RWPE1 (cell line): ENCODE data around the gene SPRED2.

Experiments
- CTCF ChIA-PET: fragments of 350-600 bp; sonication (Branson Sonifier 250); formaldehyde crosslinking; extraction: SDS; loops from one replicate; lab custom pipeline; 2021; lab: Yijun Ruan, JAX
- POLR2A ChIA-PET: fragments of 400-600 bp; formaldehyde crosslinking; extraction: SDS; loops from one replicate; lab custom pipeline; 2020; ENCODE audit warnings: antibody characterized with exemption; ENCODE audit not compliant: low non-redundant PET; lab: Yijun Ruan, JAX
- DNase-seq: peaks from one replicate; pipeline ENCODE4 v3.0.0; 2012; ENCODE audit warnings: low spot score
- H3K27ac ChIP-seq: fragments of 450-650 bp; 2 replicates; pipeline ENCODE4 v1.5.1; 2017
- TF ChIP-seq, protein P1 (sequence below): fragments of 450-650 bp; conservative IDR thresholded peaks from 2 replicates; pipeline ENCODE4 v1.5.1; 2017; ENCODE audit warnings: low read depth, mild to moderate bottlenecking

The SPRED2 gene

DNA sequence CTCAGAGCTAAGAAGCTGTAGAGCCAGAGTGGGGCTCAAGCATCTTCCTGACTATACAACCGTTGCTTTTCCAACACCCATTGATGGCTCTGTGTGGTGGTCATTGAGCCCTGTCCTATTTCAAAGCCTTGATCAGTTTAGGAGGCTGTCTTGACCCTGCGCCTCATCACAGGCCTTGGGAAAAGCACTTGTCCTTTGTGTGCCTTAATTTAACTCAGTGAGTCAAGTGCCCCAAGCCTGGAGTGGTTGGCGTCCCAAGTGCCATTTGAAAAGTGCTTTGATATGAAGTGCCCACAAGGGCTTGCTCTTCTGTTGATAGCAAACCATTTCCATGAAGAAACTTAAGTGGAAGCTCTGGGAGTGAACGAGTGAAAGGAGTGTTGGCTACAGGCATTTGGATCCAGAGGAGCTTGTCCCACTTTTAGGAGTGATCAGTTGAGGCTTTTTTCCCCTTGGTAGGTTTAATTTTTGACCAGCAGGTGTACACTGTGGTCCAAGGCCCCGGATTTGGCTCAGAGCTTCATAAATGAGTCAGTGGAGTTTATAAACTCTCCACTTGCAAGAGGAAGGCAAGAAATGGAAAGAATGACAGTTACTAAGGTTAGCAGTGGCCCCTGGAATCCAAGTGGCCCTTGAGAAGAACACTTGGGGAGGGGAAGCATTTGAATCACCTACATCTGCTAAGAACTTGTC, 154.5 kb downstream of the SPRED2 start:
- ChIA-PET CTCF (interaction anchor here (0.5 kb wide), 1 partner anchor 333 kb away, joined by 5 read pairs; no protein-coding TSS in a partner anchor), POLR2A (interaction anchor here (0.6 kb wide), 1 partner anchor 30 kb away, joined by 7 read pairs; no protein-coding TSS in a partner anchor)
- TF ChIP-seq, protein P1, sequence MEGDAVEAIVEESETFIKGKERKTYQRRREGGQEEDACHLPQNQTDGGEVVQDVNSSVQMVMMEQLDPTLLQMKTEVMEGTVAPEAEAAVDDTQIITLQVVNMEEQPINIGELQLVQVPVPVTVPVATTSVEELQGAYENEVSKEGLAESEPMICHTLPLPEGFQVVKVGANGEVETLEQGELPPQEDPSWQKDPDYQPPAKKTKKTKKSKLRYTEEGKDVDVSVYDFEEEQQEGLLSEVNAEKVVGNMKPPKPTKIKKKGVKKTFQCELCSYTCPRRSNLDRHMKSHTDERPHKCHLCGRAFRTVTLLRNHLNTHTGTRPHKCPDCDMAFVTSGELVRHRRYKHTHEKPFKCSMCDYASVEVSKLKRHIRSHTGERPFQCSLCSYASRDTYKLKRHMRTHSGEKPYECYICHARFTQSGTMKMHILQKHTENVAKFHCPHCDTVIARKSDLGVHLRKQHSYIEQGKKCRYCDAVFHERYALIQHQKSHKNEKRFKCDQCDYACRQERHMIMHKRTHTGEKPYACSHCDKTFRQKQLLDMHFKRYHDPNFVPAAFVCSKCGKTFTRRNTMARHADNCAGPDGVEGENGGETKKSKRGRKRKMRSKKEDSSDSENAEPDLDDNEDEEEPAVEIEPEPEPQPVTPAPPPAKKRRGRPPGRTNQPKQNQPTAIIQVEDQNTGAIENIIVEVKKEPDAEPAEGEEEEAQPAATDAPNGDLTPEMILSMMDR: no peak
- no peak for DNase-seq
- no peak overlapping the region for H3K27ac ChIP-seq

DNA sequence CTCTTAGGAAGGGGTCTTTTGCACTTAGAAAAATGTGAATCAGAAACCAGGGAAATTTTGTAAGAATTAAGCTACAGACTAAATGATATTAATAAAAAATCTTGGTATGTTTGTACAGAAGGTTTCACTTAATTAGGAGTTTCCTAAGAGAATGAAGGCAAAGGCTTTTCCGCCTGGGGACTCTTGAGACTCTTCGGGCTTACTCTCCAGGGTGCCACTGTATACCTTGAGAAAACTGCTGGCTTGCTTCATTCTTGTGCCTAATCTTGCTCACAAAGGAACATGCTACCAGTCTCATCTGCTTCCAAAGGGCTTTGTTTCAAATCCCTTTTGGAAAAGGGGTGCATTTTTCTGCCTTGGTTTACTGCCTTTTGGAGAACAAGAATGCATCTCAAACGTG, 155.3 kb downstream of the SPRED2 start:
- POLR2A ChIA-PET: interaction anchor here (0.6 kb wide), 2 partner anchors 30 to 343 kb away, joined by 7 to 8 read pairs; no protein-coding TSS in a partner anchor
- H3K27ac ChIP-seq: no peak overlapping the region
- TF ChIP-seq, protein P1: no peak
- CTCF ChIA-PET: interaction anchor here (0.6 kb wide), 1 partner anchor 155 kb away, joined by 4 read pairs; no protein-coding TSS in a partner anchor
- DNase-seq: no peak

DNA sequence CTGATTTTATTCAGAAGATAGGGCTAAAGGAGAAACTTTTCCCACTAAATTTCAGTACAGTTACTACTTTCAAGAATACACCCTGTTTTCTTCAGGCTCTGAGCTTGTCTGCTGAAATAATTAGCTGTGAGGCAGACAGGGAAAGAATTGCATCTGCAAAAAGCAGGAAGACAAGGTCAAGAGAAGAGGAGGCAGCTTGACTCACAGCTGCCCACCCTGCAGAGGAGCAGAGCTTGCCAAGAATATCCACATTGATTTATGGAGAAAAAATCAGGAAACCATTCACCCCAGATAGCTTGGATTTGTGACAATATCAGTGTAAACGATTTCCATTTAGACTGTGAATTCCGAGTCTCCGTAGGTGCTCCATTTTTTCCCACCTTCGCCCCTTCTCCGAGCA, 155.8 kb downstream of the SPRED2 start:
- ChIA-PET CTCF (interaction anchor here (0.6 kb wide), 1 partner anchor 155 kb away, joined by 4 read pairs; no protein-coding TSS in a partner anchor), POLR2A (interaction anchor here (0.6 kb wide), 1 partner anchor 344 kb away, joined by 8 read pairs; no protein-coding TSS in a partner anchor)

DNA sequence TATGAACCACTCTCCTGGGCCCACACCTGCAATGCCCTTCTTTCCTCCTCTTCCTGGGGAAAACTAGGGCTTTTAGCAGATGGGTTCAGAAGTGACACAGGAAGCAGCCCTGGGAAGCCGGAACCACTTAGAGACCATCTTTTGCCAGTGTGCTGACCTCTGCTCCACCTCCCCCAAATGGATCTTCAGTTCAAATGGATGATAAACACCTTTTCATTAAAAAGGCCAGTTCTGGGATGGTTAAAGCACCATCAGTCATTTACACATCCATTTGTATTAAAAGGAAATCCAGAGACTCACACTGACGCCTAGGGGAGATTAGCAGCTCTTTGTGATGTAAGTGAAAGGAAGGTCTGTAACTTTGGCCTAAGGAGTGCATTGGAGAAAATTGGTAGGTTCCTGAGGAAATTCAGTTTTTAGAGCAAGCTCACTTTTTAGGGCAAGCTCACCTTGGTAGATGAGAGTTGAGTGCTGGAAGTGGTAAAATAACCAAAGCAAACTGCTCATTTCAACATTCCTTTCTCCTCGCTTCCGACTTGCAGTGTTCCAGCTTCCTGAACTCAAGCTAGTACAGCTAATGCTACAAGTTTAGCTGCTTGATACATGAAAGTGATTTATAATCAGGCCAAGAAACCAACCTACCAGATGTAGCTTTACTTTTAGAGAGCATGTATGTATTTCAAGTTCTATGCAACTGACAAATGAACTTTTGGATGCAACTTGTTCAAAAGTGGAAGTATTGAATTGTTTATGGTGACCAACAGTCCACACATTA, 157.1 kb downstream of the SPRED2 start:
- no peak overlapping the region for H3K27ac ChIP-seq
- CTCF ChIA-PET: interaction anchor here (0.5 kb wide), 1 partner anchor 275 kb away, joined by 3 read pairs; no protein-coding TSS in a partner anchor
- DNase-seq: no peak
- POLR2A ChIA-PET: no interaction called here
- TF ChIP-seq, protein P1: no peak

More for the DNA sequence above, 155.8 kb downstream of the SPRED2 start:
- no peak for DNase-seq
- TF ChIP-seq, protein P1: no peak
- no peak overlapping the region for H3K27ac ChIP-seq

DNA sequence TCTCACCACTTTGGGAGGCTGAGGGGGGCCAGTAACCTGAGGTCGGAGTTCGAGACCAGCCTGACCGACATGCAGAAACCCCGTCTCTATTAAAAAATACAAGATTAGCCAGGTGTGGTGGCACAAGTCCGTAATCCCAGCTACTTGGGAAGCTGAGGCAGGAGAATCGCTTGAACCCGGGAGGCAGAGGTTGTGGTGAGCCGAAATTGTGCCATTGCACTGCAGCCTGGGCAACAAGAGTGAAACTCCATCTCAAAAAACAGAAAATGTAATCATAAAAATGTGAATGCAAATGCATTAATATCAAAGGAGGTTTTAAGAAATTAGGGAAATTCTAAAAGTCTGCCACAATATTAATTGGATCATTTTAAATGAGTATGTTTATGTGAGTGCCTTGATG, 159.1 kb downstream of the SPRED2 start:
- ChIA-PET POLR2A (no interaction called here), CTCF (interaction anchor here (0.7 kb wide), 1 partner anchor 1257 kb away, joined by 3 read pairs; no protein-coding TSS in a partner anchor)
- no peak for DNase-seq
- no peak overlapping the region for H3K27ac ChIP-seq
- TF ChIP-seq, protein P1: no peak

DNA sequence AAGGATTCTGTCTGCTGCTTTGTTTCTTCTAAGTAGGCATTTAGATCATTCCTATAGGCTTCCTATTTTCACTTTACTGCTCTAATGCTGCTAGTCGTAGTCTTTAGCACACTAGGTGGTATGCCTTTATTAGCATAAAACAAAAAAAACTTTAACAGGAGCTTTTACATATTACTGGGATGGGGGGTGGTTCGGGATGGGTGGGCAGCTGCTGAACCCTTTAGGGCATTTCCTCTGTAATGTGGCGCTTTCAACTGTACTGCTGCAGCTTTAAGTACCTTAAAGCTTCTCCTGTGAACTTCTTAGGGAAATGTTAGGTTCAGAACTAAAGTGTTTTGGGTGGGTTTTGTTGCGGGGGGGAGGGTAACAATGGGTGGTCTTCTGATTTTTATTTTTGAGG, 163.4 kb downstream of the SPRED2 start:
- TF ChIP-seq, protein P1: no peak
- DNase-seq: no peak
- no peak overlapping the region for H3K27ac ChIP-seq
- CTCF ChIA-PET: no interaction called here
- POLR2A ChIA-PET: no interaction called here
